Endothelial cell of umbilical vein (primary cell): Measurements from ENCODE around the gene DGKH.

Experiments
- EZH2 ChIP-seq: IDR thresholded peaks from 2 replicates; pipeline ENCODE4 v1.6.1; 2012; ENCODE audit warnings: borderline replicate concordance, low read depth, mild to moderate bottlenecking, moderate library complexity, low read length, inconsistent platforms; ENCODE audit not compliant: severe bottlenecking
- FOS ChIP-seq: IDR thresholded peaks from 2 replicates; pipeline ENCODE4 v1.6.1; 2011; ENCODE audit warnings: mild to moderate bottlenecking, low read length, moderate library complexity, borderline replicate concordance; ENCODE audit not compliant: insufficient read depth
- GATA2 ChIP-seq: IDR thresholded peaks from 2 replicates; pipeline ENCODE4 v1.7.0; 2011; ENCODE audit warnings: low read depth, mild to moderate bottlenecking, moderate library complexity, mixed read lengths, low read length; ENCODE audit not compliant: insufficient read length, insufficient read depth
- JUN ChIP-seq: IDR thresholded peaks from 2 replicates; pipeline ENCODE4 v1.6.1; 2011; ENCODE audit warnings: borderline replicate concordance, low read depth; ENCODE audit not compliant: insufficient read length, insufficient read depth
- MYC ChIP-seq: IDR thresholded peaks from one replicate; pipeline ENCODE4 v1.6.1; 2011; ENCODE audit warnings: mild to moderate bottlenecking, low read depth, low read length
- POLR2A ChIP-seq: IDR thresholded peaks from 2 replicates; pipeline ENCODE4 v1.6.1; 2012; ENCODE audit warnings: low read depth, mild to moderate bottlenecking, control low read depth, low read length
- POLR2AphosphoS5 ChIP-seq: IDR thresholded peaks from 2 replicates; pipeline ENCODE4 v1.6.1; 2012; ENCODE audit warnings: low read depth, mild to moderate bottlenecking, control low read depth, low read length, moderate library complexity; ENCODE audit not compliant: insufficient read depth
- TF ChIP-seq, protein P1 (sequence below), 2 donors: IDR thresholded peaks; 1 replicate in 1 of 2; 2 replicates in 1 of 2; pipeline ENCODE4 v1.5.1; 2011; ENCODE audit warnings: low read length in 2 of 2, mild to moderate bottlenecking in 2 of 2, moderate library complexity in 2 of 2, control low read depth in 1 of 2, inconsistent platforms in 1 of 2, low read depth in 1 of 2; ENCODE audit not compliant: insufficient read depth in 1 of 2; ENCODE audit errors: extremely low read depth in 1 of 2
- TF ChIP-seq, protein P2 (sequence below): IDR thresholded peaks from 2 replicates; pipeline ENCODE4 v1.6.1; 2011; ENCODE audit not compliant: insufficient read depth, insufficient read length

DNA sequence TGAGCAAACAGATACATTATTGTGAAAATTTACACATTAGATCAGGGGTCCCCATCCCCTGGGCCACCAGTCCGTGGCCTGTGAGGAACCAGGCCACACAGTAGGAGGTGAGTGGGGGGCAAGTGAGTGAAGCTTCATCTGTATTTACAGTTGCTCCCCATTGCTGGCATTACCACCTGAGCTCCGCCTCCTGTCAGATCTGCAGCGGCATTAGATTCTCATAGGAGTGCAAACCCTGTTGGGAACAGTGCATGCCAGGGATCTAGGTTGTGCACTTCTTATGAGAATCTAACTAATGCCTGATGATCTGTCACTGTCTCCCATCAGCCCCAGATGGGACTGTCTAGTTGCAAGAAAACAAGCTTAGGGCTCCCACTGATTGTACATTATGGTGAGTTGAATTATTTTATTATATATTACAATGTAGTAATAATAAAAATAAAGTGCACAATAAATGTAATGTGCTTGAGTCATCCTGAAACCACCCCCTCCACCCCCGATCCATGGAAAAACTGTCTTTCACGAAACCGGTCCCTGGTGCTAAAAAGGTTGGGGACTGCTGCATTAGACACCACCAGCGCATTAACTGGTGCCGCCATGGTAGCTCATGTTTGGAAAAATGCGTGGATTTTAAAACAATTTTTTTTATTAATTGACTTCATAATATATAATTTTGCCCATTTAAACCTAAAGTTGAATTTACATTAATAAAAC lies 51.7 kb downstream of the DGKH start:
- TF ChIP-seq, protein P1, sequence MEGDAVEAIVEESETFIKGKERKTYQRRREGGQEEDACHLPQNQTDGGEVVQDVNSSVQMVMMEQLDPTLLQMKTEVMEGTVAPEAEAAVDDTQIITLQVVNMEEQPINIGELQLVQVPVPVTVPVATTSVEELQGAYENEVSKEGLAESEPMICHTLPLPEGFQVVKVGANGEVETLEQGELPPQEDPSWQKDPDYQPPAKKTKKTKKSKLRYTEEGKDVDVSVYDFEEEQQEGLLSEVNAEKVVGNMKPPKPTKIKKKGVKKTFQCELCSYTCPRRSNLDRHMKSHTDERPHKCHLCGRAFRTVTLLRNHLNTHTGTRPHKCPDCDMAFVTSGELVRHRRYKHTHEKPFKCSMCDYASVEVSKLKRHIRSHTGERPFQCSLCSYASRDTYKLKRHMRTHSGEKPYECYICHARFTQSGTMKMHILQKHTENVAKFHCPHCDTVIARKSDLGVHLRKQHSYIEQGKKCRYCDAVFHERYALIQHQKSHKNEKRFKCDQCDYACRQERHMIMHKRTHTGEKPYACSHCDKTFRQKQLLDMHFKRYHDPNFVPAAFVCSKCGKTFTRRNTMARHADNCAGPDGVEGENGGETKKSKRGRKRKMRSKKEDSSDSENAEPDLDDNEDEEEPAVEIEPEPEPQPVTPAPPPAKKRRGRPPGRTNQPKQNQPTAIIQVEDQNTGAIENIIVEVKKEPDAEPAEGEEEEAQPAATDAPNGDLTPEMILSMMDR (IDR thresholded peaks at IDR 0.05; ENCODE audit: extremely low read depth in 1 of 2, insufficient read depth in 1 of 2, low read depth in 1 of 2, low read length in 2 of 2), result no peak
- TF ChIP-seq POLR2A, result no peak
- no peak for TF ChIP-seq GATA2
- TF ChIP-seq EZH2, result no peak
- TF ChIP-seq, protein P2, sequence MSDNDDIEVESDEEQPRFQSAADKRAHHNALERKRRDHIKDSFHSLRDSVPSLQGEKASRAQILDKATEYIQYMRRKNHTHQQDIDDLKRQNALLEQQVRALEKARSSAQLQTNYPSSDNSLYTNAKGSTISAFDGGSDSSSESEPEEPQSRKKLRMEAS, result no peak
- TF ChIP-seq FOS, result no peak
- TF ChIP-seq JUN, result no peak
- no peak for TF ChIP-seq POLR2AphosphoS5
- TF ChIP-seq MYC, result no peak
